Measurements from ENCODE around the gene GRIN2A. TPM values are rescaled to one million over a fixed set of nuclear protein-coding genes. Genes with fewer than 3 reads are reported as not detected.

The GRIN2A gene
- total and polyA plus RNA-seq, 2 of the 13 experiments (the other 11 are each of a cell fraction or from before 2014, with no cell fraction given), result not detected

GRCh38 chr16:10114409-10114808 is 67.8 kb downstream of the GRIN2A start:
- in situ Hi-C loops (cut with HindIII; ENCODE audit: extremely low pct_ligation_motif_present, low pct_unique_long_range_greater_than_20kb), result no loop called here
- DNase-seq (ENCODE audit: low spot score) (no peak), ATAC-seq (no peak), FAIRE-seq (no peak)
- Histone ChIP-seq H2AFZ (ENCODE audit: low read length) (no peak overlapping the region), H4K20me1 (ENCODE audit: insufficient read depth, low read length) (no peaks in the 10 kb centered on the region), H3K79me2 (ENCODE audit: insufficient read depth, low read length) (no peaks in the 10 kb centered on the region), H3K4me3 (replicated peaks in 1 of 3; ENCODE audit: insufficient read depth in 1 of 3, low read depth in 2 of 3, low read length in 3 of 3) (no peak overlapping the region), H3K9me3 (ENCODE audit: low read length) (no peaks in the 10 kb centered on the region), H3K36me3 (replicated peaks in 1 of 2; ENCODE audit: control insufficient read depth in 1 of 2, insufficient read depth in 2 of 2, low read length in 2 of 2) (no peaks in the 10 kb centered on the region), H3K4me2 (ENCODE audit: low read depth, low read length) (no peak overlapping the region), H3K27me3 (ENCODE audit: control insufficient read depth in 1 of 2, insufficient read depth in 2 of 2, low read length in 2 of 2) (peaks cover 0 to 5% of the 10 kb centered on the region in 2 experiments; a peak in 1 of 5 replicates), H3K27ac (ENCODE audit: extremely low read length, insufficient read depth, low read length) (no peak overlapping the region), H3K4me1 (ENCODE audit: insufficient read depth, low read length) (no peaks in the 10 kb centered on the region), H3K9ac (ENCODE audit: insufficient read depth, low read depth, low read length) (no peak overlapping the region)
- ChIA-PET CTCF (ENCODE audit: low intra/inter-chr PET ratio, low total read pairs) (no interaction called here), POLR2A (no interaction called here)
- intact Hi-C loops (cut with micrococcal nuclease; ENCODE audit: unreplicated experiment), result no loop called here
- no TSS peak for BruUV-seq (replicated peaks)
- 0% methylated on average over 4 of the region's 4 CpGs for WGBS (ENCODE audit: low lambda C conversion rate)
- no peak for TF ChIP-seq RORA (CRISPR knock-in tag; IDR thresholded peaks at IDR 0.05)
- TF ChIP-seq IKZF5 (CRISPR knock-in tag; IDR thresholded peaks at IDR 0.05), result no peak
- no peak for TF ChIP-seq ONECUT2 (CRISPR knock-in tag; IDR thresholded peaks at IDR 0.05)
- no peak for TF ChIP-seq MIER3 (CRISPR knock-in tag; IDR thresholded peaks at IDR 0.05; ENCODE audit: borderline replicate concordance)
- TF ChIP-seq MEIS2 (CRISPR knock-in tag; IDR thresholded peaks at IDR 0.05), result no peak
- no peak for TF ChIP-seq SRSF9 (IDR thresholded peaks at IDR 0.05; ENCODE audit: borderline replicate concordance, insufficient read depth, low read depth, low read length, poor library complexity, severe bottlenecking)
- no peak for TF ChIP-seq MTF1 (CRISPR knock-in tag; IDR thresholded peaks at IDR 0.05)
- TF ChIP-seq RFX5 (IDR thresholded peaks at IDR 0.05; ENCODE audit: low read depth, low read length), result no peak
- TF ChIP-seq POGK (CRISPR knock-in tag; conservative IDR thresholded peaks at IDR 0.05), result no peak
- no peak for TF ChIP-seq TOE1 (CRISPR knock-in tag; IDR thresholded peaks at IDR 0.05)
- TF ChIP-seq ZNF781 (CRISPR knock-in tag; IDR thresholded peaks at IDR 0.05; ENCODE audit: borderline replicate concordance, not compliant biosample characterization), result no peak
- no peak for TF ChIP-seq SMARCE1 (IDR thresholded peaks at IDR 0.05; ENCODE audit: borderline replicate concordance)
- no peak for TF ChIP-seq SUZ12 (IDR thresholded peaks at IDR 0.05; ENCODE audit: low read depth, low read length)
- no peak for TF ChIP-seq MIXL1 (CRISPR knock-in tag; IDR thresholded peaks at IDR 0.05)
- no peak for TF ChIP-seq TP53 (CRISPR knock-in tag; conservative IDR thresholded peaks at IDR 0.05)
- no peak for TF ChIP-seq HOXA3 (CRISPR knock-in tag; IDR thresholded peaks at IDR 0.05)
- no peak for TF ChIP-seq PHF21A (CRISPR knock-in tag; IDR thresholded peaks at IDR 0.05)
- no peak for TF ChIP-seq ZNF816 (CRISPR knock-in tag; IDR thresholded peaks at IDR 0.05; ENCODE audit: borderline replicate concordance)

Data from HepG2 (cell line).